Subcutaneous adipose tissue (tissue), 4 donors: Measurements from ENCODE around the gene CCDC159. TPM values are rescaled to one million over a fixed set of nuclear protein-coding genes. Genes with fewer than 3 reads are reported as not detected.

ENCODE experiments used
- total RNA-seq, 4 donors: library from RNA; depleted of rRNA; stranded (reverse); fragments of >200 nt; gene quantifications; one replicate each; pipeline ENCODE4 v1.1.0, GENCODE V29; 2016
- TF ChIP-seq, protein P1 (sequence below): fragments of 450-650 bp; IDR thresholded peaks from one replicate; pipeline ENCODE4 v1.5.1; 2016; ENCODE audit warnings: low read depth, mild to moderate bottlenecking, control low read depth, antibody characterized with exemption, moderate library complexity

Gene CCDC159
- total RNA-seq, 4 donors from 2014 or later = 4.6 to 33.2 (median 15.7) TPM

DNA sequence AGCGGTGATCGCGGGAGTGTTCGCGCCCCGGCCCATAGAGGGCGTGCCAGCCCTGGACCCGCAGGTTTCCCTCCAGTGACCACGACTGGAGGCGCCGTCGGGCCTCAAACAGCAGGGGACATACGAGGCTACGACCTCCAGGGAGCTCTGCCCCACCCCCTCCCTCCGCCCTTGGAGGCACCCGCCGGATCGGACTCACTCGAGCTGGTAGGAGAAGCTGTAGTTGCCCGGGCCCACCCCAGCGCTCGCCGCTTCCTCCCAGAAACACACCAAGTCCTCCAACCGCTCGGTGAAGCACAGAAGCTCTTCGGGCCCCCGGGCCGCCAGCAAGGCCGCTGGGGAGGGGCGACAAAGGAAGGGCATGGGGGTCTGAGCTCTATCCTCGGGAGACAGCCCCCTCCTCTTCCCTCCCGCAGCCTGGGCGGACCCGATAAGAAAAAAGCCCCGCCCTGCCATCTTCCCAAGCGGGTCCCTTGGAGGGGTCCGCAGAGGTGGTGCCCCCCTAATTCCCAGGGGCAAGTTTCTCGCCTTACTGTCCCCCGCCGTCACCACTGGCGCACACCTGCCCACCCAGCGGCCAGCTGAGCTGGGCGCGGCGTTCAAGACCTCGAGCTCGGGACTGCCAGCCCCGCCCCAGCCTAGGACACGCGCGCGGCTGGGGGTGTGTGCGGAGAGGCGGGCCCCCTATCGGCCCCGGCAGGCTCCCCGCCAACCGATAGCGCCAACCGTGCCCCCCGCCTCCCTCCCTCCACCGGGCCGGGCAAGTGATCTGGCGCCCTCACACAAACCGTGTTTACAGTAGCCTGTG lies 36.8 kb downstream of the CCDC159 start:
- TF ChIP-seq, protein P1, sequence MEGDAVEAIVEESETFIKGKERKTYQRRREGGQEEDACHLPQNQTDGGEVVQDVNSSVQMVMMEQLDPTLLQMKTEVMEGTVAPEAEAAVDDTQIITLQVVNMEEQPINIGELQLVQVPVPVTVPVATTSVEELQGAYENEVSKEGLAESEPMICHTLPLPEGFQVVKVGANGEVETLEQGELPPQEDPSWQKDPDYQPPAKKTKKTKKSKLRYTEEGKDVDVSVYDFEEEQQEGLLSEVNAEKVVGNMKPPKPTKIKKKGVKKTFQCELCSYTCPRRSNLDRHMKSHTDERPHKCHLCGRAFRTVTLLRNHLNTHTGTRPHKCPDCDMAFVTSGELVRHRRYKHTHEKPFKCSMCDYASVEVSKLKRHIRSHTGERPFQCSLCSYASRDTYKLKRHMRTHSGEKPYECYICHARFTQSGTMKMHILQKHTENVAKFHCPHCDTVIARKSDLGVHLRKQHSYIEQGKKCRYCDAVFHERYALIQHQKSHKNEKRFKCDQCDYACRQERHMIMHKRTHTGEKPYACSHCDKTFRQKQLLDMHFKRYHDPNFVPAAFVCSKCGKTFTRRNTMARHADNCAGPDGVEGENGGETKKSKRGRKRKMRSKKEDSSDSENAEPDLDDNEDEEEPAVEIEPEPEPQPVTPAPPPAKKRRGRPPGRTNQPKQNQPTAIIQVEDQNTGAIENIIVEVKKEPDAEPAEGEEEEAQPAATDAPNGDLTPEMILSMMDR = no peak

DNA sequence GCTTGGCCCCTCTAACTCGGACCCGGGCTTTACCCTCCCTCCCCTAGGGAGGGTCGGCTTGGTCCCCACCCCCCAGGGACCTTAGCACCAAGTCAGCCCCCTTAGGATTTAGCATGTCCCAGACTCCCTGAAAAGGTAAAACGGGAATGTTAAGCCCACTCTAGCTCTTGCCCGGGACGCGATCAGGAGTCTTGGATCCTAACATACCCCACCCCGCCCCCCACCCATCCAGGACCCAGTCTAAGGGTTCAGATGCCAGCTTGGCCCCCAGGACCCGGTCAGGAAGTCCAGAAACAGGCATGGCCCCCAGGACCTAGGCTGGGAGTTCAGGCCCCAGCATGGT lies 37.4 kb downstream of the CCDC159 start:
- TF ChIP-seq, protein P1 = no peak

DNA sequence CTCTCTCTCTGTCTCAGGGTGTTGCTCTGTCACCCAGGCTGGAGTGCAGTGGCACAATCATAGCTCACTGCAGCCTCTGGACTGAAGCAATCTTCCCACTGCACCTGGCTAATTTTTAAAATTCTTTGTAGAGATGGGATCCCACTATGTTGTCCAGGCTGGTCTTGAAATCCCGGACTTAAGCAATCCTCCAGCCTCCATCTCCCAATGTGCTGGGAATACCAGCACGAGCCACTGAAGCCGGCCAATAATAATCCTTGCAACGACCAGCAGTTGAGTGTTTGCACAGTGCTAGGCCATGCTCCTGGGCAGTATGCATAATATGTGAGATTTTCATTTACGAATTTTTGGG lies 38.4 kb downstream of the CCDC159 start:
- TF ChIP-seq, protein P1 = no peak

DNA sequence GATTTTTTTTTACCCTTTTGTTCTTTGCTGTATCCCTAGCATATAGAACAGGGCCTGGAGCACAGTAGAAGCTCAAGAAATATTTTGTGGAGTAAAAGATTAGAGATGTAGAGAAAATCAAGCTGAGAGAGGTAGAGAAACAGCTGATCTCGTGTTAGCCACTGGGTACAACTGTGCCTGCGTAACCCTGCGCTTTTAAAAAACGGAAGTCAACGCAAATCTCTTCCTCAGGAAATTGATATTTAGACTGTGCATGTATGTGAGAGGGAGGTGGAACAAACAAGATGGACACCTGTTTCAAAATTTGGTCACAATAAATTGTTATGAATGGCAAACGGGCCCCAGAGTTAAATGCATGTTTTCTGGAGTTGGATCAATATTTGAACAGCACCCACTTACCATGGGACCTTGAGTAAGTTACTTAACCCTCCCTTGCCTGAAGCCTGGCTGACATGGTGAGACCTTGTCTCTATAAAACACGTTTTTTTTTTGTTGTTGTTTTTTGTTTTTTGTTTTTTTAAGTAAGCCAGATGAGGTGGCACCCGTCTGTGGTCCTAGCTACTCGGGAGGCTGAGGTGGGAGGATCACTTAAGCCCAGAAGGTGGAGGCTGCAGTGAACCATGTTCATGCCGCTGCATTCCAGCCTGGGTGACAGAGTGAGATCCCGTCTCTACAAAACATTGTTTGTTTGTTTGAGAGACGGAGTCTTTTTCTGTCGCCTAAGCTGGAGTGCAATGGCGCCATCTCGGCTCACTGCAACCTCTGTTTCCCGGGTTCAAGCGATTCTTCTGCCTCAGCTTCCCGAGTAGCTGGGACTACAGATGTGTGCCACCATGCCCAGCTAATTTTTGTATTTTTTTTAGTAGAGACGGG lies 41.1 kb downstream of the CCDC159 start:
- TF ChIP-seq, protein P1 = no peak

DNA sequence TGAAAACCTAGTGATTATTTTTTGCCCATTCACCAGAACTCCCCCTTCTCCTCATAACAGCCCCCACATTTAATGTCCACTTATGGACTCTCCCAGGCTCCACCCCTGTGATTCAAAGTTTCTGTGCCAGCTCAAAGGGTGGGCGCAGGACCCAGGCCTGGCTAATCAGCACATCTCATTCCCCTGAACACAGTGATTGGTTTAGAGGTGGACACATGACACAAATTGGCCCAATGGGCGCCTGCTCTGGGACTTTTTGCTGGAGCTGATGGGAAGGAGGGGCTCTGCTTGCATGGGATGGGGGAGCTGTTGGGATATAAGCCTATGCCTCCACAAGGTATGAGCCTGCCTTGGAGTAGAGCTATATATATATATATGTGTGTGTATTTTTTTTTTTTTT lies 44.0 kb downstream of the CCDC159 start:
- TF ChIP-seq, protein P1 = no peak

DNA sequence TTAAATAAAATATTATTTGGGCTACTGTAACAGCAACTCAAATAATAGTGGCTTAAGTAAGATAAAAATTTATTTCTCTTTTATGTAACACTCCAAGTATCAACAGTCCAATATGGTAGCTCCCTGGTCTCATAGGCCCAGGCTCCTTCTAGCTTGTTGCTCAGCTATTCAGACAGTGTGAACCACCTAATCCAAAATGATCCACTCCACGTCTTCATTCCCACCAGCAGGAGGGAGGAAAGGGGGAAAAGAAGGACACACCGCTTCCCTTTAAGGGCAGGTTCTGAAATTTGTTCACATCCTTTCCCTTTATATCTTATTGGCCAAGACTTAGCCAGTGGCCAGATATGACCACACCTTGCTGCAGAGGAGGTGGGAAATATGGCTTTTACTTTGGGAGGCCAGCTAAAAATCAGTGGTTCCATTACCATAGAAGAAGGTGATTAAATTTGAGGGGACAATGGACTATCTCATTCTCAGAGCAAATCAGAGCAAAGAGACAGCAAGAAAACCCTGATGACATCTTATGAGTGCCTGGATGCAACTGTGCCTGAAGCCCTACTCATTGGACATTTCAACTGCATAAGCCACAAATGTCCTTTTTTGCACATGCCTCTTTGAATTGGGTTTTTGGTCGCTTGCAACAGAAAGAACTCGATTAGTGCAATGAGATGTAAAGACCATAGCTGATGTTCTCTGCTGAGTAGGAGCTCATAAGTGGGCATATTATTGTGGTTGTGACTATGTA lies 44.8 kb downstream of the CCDC159 start:
- TF ChIP-seq, protein P1 = no peak
